ENCODE data around the gene CENPC.
A peak's percentile ranks its signal among the peaks of the same experiment; 100 is the strongest.
"Not testable (repeated sequence)": the region's sequence is repeated elsewhere in the genome, so short reads cannot be mapped to it uniquely, and the experiment has no call there.

The CENPC gene

DNA sequence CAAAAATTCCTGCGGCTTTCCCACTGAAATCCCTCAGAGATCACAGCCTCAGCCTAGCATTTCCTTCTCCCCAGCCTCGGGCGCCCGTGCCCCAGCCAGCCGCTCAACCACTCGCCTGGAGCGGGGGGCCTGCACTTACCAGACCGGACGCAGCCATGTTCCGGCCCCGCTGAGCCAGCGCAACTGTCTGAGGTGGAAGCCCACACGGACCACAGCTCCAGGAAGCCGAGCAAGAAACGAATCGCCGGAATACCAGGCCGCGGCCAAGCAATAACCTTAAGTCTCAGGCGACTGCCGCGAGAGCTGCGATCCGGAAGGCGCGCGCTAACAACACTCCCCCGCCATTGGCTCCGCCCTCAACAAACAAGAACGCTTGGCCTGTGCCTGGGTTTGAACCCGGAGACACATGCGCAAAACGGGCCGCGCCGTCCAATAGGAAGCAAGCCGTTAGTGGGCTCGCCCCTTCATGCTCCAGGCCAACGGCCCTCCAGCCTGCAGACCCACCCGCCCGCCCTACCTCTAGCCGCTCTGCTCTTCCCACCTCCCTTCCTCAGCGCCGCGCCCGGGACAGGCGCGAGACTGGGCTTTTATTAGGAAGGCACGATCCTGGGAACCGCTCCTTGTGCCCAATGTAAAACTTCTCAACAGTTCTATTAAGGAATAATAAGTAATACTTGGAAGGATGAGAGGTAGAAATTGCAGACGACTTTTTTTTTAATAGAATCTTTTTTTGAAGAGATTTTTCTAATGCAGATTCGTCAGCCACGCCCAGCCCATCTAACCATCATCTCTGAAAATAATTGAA is at the start of gene CENPC:
Gene CENPC (minus strand): TSS at position 305 of the 805 bp plus-strand sequence. CDS start 148 bp downstream, at position 157.
- DNase-seq: peak; percentile 66 to 97 (median 93)

DNA sequence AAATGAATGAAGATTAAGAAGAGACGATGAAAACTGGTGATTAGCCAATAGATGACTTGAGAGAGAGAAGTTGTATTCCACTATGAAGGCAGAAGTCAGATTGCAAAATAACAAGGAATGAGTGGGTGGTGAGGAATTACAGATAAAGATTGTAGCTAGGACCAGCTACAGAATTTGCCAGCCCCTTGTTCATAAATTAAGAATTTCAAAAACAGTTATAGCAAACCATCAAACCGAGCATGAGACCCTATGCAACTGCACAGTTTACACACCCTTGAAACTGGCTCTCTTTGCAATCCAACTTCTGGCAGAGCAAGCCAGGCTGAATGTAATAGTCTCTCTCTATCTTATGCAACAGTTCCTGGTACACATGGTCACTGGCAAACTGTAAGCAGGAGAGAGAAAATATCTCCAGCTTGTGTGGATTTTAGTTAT is 48.5 kb upstream of the CENPC start:
- no peak for DNase-seq

DNA sequence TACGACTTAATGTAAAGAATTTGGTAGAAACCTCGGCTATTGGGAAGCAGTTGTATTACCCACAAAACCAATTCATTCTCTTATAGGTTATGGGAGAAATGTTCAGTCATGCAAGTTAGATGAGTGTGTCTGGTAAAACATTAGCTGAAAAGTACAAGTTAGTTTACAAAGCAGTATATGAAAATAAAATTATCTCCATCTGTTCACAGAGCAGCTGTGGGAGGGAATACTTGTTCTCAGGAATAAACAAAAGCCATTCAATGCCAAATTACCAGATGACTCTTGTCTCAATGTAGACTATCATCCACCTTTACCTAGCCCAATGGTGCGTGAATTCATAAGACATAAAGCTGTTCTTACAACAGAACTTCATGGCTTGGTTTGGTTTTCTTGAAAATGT is 41.9 kb upstream of the CENPC start:
- DNase-seq: no peak

GRCh38 chr4:67584496-67584895 is 39.2 kb upstream of the CENPC start:
- no peak for DNase-seq

- no peak for DNase-seq
Measured at GRCh38 chr4:67581913-67582312, 36.6 kb upstream of the CENPC start.

DNA sequence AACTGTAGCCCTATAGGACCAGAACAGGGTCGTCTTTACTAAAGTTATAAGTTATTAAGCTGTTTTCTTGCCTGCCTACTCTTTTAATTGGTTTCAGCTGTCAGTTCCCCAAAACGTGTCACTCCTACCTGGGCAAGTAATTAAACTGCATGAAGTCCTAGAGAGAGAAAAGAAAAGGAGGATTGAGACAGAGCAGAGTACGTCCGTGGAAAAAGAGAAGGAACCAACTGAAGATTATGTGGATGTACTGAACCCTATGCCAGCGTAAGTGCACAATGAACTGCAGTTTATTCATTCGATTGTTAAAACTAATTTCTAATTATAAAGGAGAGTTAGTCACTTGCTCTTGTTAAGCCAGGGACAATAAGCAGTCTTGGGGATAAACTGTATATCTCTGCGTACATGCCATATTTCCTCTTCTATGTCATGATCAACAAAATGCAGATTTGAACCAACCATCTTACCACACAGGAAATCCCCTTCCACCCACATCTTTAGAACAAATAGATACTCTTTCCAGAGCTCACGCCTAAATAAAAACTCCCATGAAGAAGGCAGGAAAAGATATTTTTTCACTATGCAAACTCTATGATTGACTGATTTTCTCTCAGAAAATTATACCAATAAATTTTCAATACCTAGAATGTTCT is 36.0 kb upstream of the CENPC start:
- no peak for DNase-seq

DNA sequence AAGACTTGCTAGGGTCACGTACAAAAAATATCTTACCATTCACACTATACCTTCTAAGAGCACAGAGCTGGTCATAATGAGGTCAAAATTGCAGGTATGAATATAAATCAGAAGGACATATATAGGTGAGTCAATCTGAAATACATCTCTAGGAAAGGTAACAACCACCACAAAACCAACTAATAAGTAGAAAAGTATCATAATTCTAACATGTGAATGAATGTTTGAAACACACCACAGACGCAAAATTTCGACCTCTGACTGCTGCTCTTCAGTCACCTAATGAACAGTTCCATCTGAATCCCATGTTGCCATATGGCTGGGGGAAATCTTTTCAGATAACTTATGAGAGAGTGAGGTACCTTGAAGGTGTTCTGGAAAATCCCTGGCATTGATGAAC is 35.3 kb upstream of the CENPC start:
- no peak for DNase-seq

- DNase-seq: no peak
Measured at GRCh38 chr4:67576538-67576937, 31.2 kb upstream of the CENPC start.

DNA sequence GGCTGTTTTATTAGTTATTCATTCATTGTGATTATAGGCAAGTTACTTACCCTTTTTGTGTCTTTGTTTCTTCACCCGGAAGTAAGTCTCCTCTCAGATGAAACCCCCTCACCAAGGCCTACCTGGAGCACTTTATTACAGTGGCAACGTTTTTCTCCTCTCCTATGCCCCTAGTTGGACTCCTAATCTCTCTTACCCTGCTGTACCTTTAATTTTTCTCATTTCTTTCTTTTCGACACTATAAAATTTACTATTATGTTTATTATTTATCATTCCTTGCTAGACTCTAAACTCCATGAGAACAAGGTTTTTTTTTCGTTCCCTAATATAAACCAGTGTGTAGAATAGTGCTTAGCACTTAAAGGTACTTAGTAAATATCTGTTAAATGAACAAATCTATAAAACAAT is 30.8 kb upstream of the CENPC start:
- DNase-seq: no peak

- no peak for DNase-seq
Measured at GRCh38 chr4:67575232-67576058, 30.1 kb upstream of the CENPC start.

DNA sequence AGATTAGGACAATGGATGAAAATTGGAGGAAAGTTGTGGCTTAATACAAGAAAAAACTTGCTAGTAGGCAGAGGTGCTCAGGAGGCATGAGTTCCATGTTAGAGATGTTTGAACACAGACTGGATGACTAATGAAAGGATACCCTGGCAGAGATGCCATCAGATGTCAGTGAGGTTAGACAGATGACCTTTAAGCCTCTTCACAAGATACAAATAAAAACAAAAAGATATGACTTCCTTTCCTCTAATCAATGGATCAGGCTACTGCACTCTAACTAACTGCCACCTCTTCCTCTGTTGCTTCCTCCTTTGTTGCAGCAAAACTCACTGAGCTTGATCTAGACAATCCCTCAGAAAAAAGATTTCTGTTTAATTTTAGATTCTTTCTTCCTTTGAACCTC is 27.9 kb upstream of the CENPC start:
- DNase-seq: no peak

GRCh38 chr4:67571975-67572374 is 26.7 kb upstream of the CENPC start:
- no peak for DNase-seq

DNA sequence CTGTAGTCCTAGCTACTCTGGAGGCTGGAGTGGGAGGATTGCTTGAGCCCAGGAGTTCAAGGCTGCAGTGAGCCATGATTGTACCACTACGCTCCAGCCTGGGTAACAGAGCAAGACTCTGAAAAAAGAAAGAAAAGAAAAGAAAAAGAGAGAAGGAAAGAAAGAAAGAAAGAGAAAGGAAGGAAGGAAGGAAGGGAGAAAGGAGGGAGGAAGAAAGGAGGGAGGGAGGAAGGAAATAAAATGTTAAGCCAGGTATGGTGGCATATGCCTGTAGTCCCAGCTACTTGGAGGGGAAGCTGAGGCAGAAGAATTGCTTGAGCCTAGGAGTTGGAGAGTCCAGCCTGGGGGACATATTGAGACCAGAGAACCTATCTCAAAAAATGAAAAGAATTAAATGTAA is 25.2 kb upstream of the CENPC start:
- no peak for DNase-seq

DNA sequence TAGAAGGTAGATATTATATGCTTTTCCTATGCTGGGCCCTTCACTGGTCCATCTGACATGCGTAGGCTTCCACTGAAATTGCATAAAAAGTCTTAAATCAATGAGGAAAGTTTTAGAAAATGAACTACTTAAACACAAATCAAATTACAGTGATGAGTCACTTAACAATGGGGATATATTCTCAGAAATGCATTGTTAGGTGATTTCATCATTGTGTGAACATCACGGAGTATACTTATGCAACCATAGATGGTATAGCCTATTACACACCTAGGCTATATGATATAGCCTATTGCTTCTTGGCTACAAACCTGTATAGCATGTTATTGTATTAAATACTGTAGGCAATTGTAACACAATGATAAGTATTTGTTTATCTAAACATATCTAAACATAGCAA is 23.5 kb upstream of the CENPC start:
- DNase-seq: no peak

- DNase-seq: no peak
Measured at GRCh38 chr4:67566335-67566734, 21.0 kb upstream of the CENPC start.

GRCh38 chr4:67565284-67565683 is 20.0 kb upstream of the CENPC start:
- DNase-seq: no peak

DNA sequence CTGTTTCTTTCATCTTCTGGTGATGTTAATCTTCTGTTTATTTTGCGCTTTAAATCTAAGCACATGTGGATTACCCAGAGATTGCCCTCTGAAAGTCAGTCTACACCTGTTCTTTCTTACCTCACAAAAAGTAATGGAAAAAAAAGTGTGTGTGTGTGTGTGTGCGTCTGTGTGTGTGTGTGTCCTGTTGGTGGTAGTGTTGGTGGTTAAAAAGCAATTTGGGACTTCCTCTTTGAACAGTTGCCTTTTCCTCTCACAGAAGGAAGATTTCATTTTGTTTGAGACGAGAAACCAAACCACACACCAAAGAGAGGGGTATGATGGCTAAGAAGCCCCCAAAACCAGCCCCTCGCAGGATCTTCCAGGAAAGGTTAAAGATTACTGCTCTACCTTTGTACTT is 13.2 kb upstream of the CENPC start, which contains the start of gene STAP1:
Gene STAP1 (plus strand): TSS at position 235 of the 400 bp plus-strand sequence. CDS start 83 bp downstream, at position 318.
- no peak for DNase-seq

DNA sequence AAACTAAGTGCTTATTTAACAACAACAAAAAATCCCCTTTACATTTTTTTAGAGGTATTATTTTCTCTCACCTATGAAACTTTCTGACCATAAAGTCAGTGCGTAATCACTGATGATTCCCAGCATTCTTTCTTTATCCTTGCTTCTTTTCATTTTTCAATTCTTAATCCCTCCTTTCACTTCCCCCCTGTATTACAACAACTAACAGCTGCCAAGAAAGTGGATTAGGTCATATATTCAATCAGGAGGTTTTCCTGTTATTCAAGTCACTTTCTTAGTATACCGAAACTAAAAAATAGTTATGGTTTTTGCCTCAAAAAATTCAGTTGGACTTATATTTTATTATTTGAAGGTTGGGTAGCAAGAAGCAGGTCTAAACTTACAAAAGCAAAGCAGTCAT is 11.1 kb upstream of the CENPC start:
- no peak for DNase-seq

GRCh38 chr4:67555447-67555846 is 10.1 kb upstream of the CENPC start:
- no peak for DNase-seq

DNA sequence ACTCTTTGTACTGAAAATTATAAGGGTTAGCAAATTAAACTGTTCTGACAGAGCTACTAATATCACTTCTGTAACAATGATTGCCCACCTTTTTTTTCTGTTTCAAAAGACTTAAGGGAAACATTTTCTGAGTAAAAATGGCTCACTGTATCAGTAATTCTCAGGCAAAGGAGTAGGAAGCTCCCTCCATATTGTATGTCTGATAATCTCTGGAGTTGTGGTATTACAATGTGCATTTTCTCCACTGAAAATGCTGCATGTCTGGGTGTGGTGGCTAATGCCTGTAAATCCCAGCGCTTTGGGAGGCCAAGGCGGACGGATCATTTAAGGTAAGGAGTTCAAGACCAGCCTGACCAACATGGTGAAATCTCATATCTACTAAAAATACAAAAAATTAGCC is 8.8 kb upstream of the CENPC start:
- DNase-seq: no peak

GRCh38 chr4:67552146-67552792 is 7.0 kb upstream of the CENPC start:
- DNase-seq: not testable (repeated sequence)

All from nucleus accumbens (tissue), 56 donors.